ENCODE results near the gene SIPA1L3.

SIPA1L3 gene

DNA sequence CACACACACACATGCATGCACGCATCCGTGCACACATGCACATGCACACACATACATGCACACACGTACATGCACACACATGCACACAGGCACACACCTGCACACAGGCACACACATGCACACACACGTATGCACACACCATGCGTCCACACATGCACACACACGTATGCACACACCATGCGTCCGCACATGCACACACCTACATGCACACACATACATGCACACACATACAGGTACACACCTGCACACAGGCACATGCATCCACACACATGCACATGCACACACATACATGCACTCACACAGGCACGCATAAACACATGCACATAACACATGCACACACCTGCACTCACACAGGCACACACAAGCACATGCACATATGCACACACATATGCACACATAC, 204.9 kb downstream of the SIPA1L3 start:
- DNase-seq (ENCODE audit: low read depth): no peak

DNA sequence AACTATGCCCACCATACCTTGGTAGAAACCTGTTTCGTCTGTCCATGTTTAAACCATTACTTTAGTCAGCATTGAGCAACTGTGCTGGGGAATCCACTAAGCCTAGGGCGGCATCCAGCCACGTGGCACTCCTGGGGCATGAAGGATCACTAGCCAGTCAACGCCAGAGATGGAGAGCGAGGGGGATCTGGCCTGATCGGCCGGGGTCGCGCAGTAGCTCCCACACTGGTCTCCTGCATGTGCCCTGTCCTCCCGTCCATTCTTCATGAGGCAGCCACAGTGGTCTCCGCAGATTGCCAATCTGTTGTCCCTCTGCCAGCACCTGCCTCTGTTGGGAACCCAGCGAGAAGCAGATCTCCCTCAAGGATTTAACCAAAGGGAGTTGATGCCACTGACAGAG, 207.6 kb downstream of the SIPA1L3 start:
- no peak for DNase-seq (ENCODE audit: low read depth)

DNA sequence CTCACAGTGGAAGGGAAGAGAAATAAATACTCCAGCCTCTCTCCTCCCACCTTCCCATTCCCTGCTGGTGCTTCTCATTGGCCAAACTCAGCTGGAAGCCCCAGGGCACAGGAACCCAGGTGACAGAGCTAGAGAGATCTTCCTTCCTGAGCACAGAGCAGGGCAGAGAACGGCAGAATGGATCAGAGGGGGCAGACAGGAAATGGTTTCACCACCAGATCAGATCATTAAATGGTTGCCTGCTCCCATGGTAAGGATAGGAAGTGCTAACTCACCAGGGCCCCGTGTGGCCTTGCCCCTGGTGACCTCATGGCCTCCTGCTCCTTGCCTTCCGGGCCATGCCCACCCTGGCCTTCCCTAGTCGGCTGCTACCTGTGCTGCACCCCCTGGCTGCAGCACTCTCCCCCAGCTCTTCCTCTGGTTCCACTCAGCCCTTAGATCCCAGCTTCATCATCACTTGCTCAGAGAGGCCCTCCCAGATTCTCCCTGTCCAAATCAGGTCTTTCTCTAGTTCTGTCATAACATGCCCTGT, 208.3 kb downstream of the SIPA1L3 start:
- DNase-seq (ENCODE audit: low read depth): no peak

DNA sequence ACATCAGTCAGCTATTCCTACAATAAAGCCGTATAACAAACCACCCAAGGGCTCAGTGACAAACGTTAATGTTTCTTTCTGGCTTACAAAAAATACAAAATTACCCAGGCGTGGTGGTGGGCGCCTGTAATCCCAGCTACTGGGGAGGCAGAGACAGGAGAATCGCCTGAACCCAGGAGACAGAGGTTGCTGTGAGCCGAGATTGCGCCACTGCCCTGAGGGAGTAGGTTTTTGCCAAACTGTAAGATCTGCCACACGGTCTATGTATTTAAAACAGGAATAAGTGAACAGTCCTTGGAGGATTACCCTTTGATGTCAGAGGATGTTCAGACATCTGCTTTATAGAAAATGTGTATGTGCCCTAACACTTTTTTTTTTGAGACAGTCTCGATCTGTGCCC, 211.2 kb downstream of the SIPA1L3 start:
- no peak for DNase-seq (ENCODE audit: low read depth)

- DNase-seq (ENCODE audit: low read depth): no peak
These were observed 213.5 kb downstream of the SIPA1L3 start for GRCh38 chr19:38120471-38121025.

GRCh38 chr19:38122402-38123093, 215.5 kb downstream of the SIPA1L3 start:
- no peak for DNase-seq (ENCODE audit: low read depth)

GRCh38 chr19:38125238-38125637, 218.2 kb downstream of the SIPA1L3 start:
- no peak for DNase-seq (ENCODE audit: low read depth)

DNA sequence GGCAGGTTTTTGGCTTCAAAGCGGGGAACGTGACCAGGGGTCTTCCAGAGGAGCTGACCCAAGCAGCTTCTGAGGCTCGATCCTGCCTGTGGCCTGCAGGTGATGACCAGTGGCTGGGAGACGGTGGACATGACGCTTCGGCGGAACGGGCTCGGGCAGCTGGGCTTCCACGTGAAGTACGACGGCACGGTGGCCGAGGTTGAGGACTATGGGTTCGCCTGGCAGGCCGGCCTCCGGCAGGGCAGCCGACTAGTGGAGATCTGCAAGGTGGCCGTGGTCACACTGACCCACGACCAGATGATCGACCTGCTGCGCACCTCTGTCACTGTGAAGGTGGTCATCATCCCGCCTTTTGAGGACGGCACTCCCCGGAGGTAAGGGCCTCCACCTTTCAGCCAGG, 223.4 kb downstream of the SIPA1L3 start:
- DNase-seq (ENCODE audit: low read depth): no peak

DNA sequence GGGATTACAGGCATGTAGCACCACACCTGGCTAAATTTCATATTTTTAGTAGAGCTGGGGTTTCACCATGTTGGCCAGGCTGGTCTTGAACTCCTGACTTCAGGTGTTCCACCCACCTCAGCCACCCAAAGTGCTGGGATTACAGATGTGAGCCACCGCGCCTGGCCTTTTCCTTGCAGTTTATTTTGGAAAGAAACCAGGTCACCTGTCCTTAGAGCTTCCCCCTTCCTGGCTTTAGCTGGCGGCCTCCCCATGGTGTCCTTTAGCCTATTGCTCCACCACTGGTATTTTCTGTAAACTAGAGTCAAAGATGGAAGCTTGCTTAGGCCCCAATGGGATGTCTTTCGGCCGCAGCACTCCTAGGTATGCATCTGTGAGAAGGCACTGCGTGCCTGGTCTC, 225.8 kb downstream of the SIPA1L3 start:
- no peak for DNase-seq (ENCODE audit: low read depth)

GRCh38 chr19:38133319-38133718, 226.3 kb downstream of the SIPA1L3 start:
- no peak for DNase-seq (ENCODE audit: low read depth)

GRCh38 chr19:38134540-38135149, 227.6 kb downstream of the SIPA1L3 start:
- peak; percentile 10 for DNase-seq (ENCODE audit: low read depth)

- no peak for DNase-seq (ENCODE audit: low read depth)
These were observed 228.4 kb downstream of the SIPA1L3 start for GRCh38 chr19:38135150-38135998.

- no peak for DNase-seq (ENCODE audit: low read depth)
These were observed 232.1 kb downstream of the SIPA1L3 start for GRCh38 chr19:38139122-38139521.

- DNase-seq (ENCODE audit: low read depth): no peak
These were observed 234.1 kb downstream of the SIPA1L3 start for GRCh38 chr19:38141108-38141507.

- peak; percentile 31 for DNase-seq (ENCODE audit: low read depth)
These were observed 235.4 kb downstream of the SIPA1L3 start for GRCh38 chr19:38142176-38143035.

DNA sequence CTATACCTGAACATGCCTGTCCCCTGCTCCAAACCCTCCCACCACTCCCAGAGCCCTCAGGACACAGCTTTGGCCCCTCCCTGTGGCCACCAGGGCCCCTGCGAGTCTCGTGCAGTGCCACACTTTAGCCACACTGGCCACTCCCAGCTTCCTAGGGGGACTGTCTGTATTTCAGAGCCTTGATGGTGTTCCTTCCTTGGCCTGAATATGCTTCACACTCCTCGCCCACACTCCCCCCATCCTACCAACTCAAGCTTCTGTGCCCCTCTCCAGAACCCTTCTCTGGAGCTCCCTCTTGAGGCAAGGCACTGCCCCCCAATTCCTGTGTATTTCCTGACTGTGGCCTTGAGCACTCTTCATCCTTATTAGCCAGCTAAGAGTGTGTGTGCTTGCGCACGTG, 236.8 kb downstream of the SIPA1L3 start:
- no peak for DNase-seq (ENCODE audit: low read depth)

- DNase-seq (ENCODE audit: low read depth): no peak
These were observed 237.7 kb downstream of the SIPA1L3 start for GRCh38 chr19:38144667-38145066.

DNA sequence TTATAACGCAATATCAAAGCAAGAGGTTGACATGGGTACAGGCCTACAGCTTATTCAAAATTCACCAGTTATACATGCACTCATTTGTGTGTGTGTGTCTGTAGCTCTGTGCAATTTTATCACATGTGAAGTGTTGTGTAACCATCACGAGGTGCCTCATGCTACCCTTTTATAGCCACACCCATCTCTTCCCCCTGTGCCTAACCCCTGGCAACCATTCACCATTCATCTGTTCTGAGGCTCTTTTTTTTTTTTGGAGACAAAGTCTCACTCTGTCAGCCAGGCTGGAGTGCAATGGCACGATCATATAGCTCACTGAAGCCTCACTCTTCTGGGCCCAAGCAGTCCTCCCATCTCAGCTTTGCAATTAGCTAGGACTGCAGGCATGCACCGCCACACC, 238.6 kb downstream of the SIPA1L3 start:
- DNase-seq (ENCODE audit: low read depth): peak; percentile 33

DNA sequence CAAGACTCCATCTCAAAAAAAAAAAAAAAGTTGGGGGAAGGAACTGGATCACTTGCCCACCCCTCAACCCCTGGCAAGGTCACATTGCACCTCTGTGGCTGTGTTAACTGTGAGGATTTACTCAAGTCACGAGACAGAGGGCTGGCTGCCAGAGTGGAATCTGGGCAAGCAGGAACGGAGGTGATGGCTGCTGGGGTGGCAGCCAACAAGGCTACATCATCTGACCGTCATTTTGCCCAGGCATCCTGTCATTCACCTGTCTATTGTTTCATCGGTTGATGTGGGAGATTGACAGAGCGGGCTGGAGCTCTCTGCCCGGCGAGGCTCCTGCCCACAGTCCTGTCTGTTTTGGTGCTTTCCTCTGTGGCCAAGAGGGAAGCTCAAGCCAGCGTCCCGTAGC, 241.3 kb downstream of the SIPA1L3 start:
- DNase-seq (ENCODE audit: low read depth): no peak

- DNase-seq (ENCODE audit: low read depth): no peak
These were observed 242.7 kb downstream of the SIPA1L3 start for GRCh38 chr19:38149661-38150061.

DNA sequence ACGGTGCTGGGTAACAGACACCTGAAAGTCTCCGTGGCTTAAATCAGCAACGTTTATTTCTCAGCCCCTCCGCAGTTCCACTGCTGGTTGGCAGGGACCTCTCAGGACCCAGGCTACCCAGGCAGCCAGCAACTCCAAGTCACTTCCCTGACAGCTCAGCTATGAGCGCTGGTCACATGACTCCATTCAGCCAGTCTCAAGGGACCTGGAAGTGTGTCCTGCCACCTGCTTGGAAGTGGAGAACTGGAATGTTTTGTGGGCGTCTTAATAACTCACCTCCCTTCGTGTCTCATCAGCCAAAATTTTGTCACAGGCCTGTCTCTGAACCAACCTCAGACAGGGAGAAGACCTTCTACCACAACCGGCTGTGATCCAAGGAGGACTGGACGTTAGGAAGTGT, 244.2 kb downstream of the SIPA1L3 start:
- no peak for DNase-seq (ENCODE audit: low read depth)
